NCI-H2029 treated with DMSO at 0.1 percent for 48 hours (cell line): ENCODE measurements around the gene SSR4.
"Not testable (repeated sequence)": the region's sequence is repeated elsewhere in the genome, so short reads cannot be mapped to it uniquely, and the experiment has no call there.

Experiments used
- DNase-seq: peaks from one replicate; lab custom pipeline; 2025; lab: John Stamatoyannopoulos, UW

The SSR4 gene

GRCh38 chrX:153806999-153807575, 12.6 kb downstream of the SSR4 start:
- DNase-seq: no peak

DNA sequence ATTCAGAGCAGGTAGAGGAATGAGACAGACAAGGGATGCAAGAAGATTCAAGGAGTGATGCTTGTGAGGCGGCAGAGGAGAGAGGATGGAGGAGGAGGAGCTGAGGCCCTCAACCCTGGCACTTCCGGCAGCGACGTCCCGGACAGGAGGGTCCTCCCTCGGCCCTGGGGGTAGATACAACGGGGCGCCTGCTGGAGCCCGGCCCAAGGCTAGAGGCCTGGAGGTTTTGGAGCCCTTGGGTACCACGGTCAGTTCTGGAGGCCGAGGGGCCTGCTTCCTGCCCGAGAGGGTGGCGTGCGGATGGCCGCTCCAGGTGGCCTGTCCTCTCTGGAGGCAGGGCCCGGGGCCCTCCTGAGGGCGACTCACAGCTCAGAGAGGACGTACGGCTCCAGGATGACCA, 13.5 kb downstream of the SSR4 start:
- no peak for DNase-seq

GRCh38 chrX:153812220-153812619, 17.8 kb downstream of the SSR4 start:
- DNase-seq: no peak

- DNase-seq: no peak
These were observed 18.7 kb downstream of the SSR4 start for GRCh38 chrX:153813161-153813560.

- DNase-seq: no peak
These were observed 20.3 kb downstream of the SSR4 start for GRCh38 chrX:153814591-153815315.

- no peak for DNase-seq
These were observed 22.6 kb downstream of the SSR4 start for GRCh38 chrX:153816831-153817690.

- not testable (repeated sequence) for DNase-seq
These were observed 23.6 kb downstream of the SSR4 start for GRCh38 chrX:153818064-153818463.

- DNase-seq: no peak
These were observed 24.3 kb downstream of the SSR4 start for GRCh38 chrX:153818571-153819383.

DNA sequence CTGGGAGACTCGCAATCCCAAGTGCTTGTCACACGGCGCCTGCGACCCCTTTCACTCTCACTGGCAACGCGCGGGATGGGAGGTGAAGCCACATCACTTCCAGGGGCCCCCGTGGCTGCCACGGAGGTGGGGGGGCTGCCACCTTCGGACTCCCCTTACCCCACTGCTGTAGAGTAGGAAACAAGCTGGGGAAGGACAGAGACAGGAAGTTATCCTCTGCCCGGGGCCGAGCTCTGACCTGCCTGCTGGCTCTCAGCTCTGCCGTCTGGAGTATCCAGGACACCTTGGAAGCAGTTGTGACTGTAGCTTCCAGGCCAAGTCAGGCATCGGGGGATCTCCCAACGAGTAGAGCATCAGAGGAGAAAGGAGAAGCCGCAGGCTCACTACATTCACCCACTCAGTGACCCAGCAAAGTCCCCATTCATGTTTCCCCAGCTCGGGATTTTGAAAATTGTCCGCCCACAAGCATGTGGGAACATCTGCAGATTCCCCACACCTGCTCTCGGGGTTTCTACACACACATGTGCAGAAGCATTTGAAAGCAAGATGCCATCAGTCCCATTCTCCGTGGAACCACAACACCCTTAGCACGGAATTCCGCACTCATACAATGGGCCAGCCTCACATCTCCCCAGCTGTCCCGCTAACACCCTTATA, 25.0 kb downstream of the SSR4 start:
- DNase-seq: no peak

DNA sequence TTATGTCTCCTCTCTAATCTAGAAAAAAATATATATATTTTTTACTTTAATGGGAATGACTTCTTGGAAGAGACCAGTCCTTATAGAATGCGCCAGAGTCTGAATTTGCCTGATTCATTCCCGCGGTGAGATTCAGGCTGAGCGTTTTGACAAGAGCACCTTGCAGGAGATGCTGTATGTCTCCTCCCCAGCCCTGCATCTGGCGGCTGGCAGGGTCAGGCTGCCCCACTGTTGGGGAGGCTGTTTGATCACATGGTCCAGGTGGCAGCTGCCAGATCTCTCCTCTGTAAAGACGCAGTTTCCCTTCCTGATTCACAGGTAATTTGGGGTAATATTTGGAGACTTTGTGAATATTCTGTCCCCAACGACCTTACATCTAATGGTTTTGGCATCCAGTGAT, 26.1 kb downstream of the SSR4 start:
- DNase-seq: no peak

GRCh38 chrX:153821066-153821465, 26.6 kb downstream of the SSR4 start:
- no peak for DNase-seq

DNA sequence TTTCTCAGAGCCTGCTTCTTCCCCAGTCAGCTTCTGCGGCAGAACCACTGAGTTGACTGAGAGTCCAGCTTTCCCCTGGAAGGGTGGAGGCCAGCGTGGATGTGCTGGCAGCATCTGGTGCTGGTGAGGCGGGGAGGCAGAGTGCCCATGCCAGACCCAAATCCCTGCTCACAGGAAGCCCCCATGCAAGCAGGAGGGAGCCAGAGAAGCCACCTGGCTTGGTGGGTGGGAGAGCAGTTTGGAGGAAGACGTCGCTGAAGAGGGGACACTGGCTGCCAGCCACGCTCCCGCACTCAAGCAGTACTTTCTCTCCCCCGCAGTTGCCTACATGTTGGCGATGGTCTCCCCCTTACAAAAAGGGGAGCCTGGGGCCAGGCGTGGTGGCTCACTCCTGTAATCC, 29.9 kb downstream of the SSR4 start:
- DNase-seq: no peak

- no peak for DNase-seq
These were observed 30.6 kb downstream of the SSR4 start for GRCh38 chrX:153825042-153825441.

- no peak for DNase-seq
These were observed 32.5 kb downstream of the SSR4 start for GRCh38 chrX:153827016-153827415.

DNA sequence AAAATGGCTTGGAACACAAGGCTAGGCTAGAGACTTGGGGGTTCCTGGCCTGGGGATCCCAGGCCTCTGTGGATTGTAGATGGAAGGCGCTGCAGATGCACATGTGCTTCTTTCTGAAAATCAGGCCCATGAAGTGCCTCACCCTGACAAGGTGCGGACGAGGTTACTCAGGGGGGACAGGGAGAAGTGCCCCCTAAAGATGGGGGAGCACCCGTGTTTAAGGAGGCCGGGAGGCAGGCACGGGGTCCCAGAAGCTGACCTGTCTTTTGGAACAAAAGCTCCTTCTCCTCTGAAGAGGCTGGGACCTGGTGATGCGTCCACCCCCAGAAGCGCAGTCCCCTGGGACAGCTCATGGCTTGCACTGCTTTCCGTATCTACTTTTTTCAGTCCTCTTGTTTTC, 33.4 kb downstream of the SSR4 start:
- no peak for DNase-seq

DNA sequence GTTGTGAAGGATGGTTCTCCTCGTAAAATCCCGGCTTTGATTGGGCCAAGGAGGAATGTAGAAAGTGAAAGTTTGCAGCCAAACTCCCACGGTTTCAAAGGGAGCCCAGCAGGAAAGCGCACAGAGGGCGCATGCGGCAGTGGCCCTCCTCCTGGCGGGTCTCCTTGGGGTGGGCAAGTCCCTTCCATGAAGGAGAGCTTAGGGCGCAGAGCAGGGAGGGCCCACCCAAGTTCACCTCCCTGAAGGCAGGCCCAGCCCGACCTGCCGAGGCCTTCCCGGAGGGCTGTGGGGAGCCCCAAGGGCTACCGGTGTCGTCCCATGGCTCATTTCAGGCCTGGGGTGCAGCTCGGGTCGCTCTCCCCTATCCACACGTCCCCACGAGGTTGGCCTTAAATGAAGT, 33.8 kb downstream of the SSR4 start:
- DNase-seq: no peak

DNA sequence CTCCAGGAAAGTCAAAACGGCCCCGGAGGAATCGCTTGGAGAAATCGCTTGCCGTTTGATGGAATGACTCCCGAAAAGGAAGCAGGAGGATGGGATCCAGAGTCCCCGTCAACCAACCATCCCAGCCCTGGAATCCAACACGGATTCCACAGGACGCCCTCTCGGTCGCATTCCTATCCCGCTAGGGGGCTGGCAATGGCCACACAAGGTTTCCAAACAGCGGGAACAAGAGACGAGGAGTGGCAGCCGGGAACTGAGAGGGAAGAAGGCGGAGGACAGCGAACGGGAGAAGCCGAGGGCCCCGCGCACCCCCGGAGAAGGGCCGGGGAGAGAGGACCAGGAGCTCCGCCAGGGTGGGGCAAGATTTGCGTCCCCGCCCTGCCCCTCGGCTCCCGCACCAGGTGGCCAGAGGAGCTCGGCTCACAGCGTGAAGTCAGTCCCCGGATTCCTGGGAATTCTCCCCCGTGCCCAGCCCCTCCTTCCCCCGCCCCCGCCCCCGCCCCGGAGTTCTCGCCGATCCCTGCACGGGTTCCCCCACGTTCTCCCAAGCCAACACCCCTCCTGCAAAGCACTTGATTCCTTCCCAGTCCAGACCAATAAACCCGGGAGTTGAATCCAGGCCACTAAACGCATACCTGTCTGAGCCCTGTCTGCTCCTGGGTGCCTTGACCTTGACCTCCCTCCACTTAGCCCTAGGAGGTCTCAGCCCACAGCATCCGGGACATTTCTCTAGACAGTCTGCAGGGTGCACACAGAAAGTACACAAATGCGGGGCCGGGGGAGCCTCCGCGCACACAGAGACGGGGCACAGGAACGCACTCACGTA, 34.5 kb downstream of the SSR4 start:
- DNase-seq: no peak

DNA sequence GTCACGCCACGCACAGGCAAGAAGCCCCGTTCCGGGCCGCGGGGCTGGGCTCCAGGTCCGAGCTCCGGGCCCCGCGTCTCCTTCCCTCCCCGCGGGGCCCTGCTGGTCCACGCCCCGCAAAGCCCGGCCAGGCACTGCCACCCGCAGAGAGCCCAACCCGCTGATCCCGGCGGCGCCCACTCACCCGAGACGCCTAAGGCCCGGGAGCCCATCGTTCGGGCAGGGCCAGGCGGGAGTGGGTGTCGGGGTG, 35.0 kb downstream of the SSR4 start:
- DNase-seq: no peak

DNA sequence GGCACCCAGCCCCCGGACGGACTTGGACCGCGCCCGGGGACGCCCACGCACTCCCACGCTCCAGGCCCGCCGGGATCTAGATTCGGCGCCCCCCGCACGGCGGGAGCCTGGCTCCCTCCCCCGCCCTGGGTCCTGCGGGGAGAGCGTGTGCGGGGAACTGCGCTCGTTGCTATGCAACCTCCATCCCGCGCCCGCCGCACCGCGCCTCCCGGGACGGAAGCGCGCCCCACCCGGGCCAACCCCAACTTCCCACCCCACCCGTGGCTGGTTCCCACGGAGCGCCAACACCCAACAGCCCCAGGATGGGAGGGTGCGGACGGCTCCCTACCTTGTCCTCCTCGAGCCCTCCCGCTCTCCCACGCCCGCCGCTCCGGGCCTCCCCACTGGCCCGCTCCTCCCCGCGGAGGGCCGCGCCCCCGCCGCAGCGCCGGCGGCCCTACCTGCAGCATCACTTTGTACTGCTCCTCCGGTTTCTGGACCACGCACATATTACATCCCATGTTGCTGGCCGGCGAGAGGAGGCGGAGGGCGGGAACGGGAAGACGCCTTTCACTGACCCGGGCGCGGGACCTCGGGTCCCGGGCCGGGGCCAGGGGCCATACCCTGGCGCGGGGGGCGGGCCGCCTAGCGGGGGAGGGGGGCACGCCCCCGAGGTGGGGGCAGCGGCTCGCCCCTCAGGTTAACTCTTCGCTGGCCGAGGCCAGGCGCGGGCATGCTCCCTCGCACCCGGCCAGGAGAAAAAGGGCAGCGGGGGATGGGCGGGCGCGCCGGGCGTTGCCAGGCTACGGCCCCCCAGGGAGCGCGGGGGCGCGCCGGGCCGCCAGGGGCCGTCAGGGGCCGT, 35.6 kb downstream of the SSR4 start, which contains the start of gene PDZD4:
Gene PDZD4 (minus strand): TSS at position 746 of the 841 bp plus-strand sequence. CDS start 246 bp downstream, at position 500.
- no peak for DNase-seq
